IPS-15b (cell line): ENCODE results near the gene LRMDA.

Experiments used
- H3K27me3 ChIP-seq: one replicate; pipeline ENCODE4 v1.6.1; 2013; ENCODE audit warnings: low read length; ENCODE audit not compliant: control insufficient read depth, insufficient read depth
- H3K36me3 ChIP-seq: one replicate; pipeline ENCODE4 v1.6.1; 2013; ENCODE audit warnings: low read length; ENCODE audit not compliant: control insufficient read depth, insufficient read depth
- H3K4me1 ChIP-seq: one replicate; pipeline ENCODE4 v1.6.1; 2013; ENCODE audit warnings: mild to moderate bottlenecking, low read length; ENCODE audit not compliant: control insufficient read depth, insufficient read depth
- H3K4me3 ChIP-seq: one replicate; pipeline ENCODE4 v1.5.1; 2013; ENCODE audit warnings: low read depth, low read length
- H3K9ac ChIP-seq: one replicate; pipeline ENCODE4 v1.6.1; 2013; ENCODE audit warnings: low read depth, mild to moderate bottlenecking, low read length
- H3K9me3 ChIP-seq: one replicate; pipeline ENCODE4 v1.6.1; 2013; ENCODE audit warnings: mild to moderate bottlenecking, low read length; ENCODE audit not compliant: control insufficient read depth, insufficient read depth

Gene LRMDA

DNA sequence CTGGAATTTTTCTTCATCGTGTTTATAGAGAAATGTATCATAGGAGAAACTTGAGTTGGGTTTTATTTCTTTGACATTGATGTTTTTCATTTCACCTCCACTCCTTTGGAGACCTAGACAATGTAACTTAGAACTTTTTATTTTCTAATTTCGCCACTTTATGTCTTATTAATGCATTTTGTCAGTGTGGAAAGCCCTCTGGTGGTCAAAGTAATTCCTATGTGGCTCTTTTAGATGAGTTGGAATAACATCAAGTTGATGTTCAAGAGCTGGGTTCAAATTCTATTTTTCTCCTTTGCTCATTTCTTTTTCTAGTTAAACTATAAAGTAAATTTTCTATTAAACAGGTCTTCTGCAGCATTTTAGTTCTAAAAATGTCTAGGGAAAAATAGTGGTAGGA lies 478.6 kb downstream of the LRMDA start:
- Histone ChIP-seq H3K9ac (no peak overlapping the region), H3K27me3 (no peaks in the 10 kb centered on the region), H3K4me1 (no peaks in the 10 kb centered on the region), H3K9me3 (no peaks in the 10 kb centered on the region), H3K36me3 (no peaks in the 10 kb centered on the region), H3K4me3 (no peak overlapping the region)

DNA sequence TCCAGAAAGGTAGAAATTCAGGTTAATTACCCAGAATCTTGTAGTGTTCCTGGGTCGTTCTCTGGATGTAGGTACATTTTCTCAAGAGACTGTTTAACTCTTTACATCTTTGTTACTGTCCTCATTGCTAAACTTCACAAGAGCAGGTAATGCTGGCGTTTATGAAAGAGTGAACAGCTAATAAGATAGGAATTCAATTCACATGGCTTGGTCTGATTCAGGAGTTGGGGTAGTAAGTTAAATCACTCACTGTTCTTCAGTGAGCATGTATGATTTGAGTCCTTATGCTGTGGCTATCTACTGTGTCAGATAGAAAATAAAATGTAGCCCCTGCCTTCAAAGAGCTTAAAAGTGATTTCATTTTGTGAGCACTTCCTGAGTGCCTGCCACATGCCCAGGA lies 480.0 kb downstream of the LRMDA start:
- Histone ChIP-seq H3K27me3 (no peaks in the 10 kb centered on the region), H3K4me1 (no peaks in the 10 kb centered on the region), H3K9me3 (no peaks in the 10 kb centered on the region), H3K9ac (no peak overlapping the region), H3K36me3 (no peaks in the 10 kb centered on the region), H3K4me3 (no peak overlapping the region)

DNA sequence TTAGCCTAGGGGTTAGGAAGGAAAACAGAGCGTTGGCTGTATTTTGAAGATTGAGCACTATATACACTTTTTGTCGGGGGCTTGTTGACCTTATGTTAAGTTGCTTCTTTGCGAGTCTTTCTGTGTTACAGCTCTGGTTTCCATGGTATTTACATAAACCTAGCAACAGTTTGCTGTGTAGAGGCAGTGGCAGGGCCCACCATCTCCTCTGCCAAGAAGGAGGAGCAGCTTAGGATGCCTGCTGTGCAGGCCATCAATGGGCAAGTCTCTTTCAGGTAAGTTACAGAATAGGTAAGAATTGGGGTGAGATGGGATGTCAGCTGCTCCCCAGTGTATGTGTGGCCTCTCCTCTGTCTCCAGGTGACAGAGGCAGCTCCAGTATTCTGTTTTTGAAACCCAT lies 485.5 kb downstream of the LRMDA start:
- Histone ChIP-seq H3K9ac (no peak overlapping the region), H3K9me3 (no peaks in the 10 kb centered on the region), H3K27me3 (no peaks in the 10 kb centered on the region), H3K4me3 (no peak overlapping the region), H3K36me3 (no peaks in the 10 kb centered on the region), H3K4me1 (no peaks in the 10 kb centered on the region)

DNA sequence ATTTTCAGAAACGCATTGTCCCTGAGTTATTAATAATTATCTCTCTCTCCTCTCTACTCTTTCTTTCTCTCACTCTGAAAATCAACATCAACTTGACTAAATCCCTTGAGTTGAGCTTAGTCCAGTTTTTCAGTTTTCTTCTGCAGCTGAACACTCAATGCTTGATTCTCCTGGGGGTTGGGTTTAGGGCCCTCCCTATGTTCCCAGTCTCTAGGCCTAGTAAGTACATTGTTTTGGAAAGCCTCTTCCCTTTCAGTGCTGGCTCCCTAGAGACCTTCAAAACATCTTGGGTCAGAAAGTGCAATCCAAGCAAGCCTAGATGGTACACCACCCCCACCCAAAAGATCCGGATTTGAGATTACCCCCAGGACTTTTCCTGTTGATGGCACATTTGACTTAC lies 488.5 kb downstream of the LRMDA start:
- Histone ChIP-seq H3K4me3 (no peak overlapping the region), H3K36me3 (no peaks in the 10 kb centered on the region), H3K4me1 (no peaks in the 10 kb centered on the region)

DNA sequence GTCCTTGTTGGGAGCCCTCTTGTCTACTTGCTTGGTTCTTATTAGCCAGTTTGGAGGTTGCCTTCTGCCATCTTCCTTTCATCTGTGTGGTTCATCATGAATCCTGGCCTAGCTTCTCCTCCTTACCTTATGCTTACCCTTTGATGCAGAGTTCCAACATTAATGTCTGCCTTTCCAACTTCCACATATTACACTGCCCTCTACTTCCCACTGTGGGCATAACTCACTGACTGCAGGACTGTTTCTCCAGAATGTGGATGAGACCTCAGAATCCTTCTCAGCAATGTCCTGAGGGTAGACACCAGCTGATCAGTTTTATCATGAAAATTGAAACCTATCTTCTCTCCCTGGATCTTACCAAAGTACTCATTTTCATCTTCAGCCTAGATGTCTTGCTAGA lies 491.0 kb downstream of the LRMDA start:
- no peaks in the 10 kb centered on the region for H3K27me3 ChIP-seq
- no peaks in the 10 kb centered on the region for H3K9me3 ChIP-seq
- no peaks in the 10 kb centered on the region for H3K36me3 ChIP-seq
- H3K4me3 ChIP-seq: no peak overlapping the region
- no peaks in the 10 kb centered on the region for H3K4me1 ChIP-seq
- H3K9ac ChIP-seq: no peak overlapping the region

More for the DNA sequence above, 488.5 kb downstream of the LRMDA start:
- Histone ChIP-seq H3K27me3 (no peaks in the 10 kb centered on the region), H3K9ac (no peak overlapping the region), H3K9me3 (no peaks in the 10 kb centered on the region)

DNA sequence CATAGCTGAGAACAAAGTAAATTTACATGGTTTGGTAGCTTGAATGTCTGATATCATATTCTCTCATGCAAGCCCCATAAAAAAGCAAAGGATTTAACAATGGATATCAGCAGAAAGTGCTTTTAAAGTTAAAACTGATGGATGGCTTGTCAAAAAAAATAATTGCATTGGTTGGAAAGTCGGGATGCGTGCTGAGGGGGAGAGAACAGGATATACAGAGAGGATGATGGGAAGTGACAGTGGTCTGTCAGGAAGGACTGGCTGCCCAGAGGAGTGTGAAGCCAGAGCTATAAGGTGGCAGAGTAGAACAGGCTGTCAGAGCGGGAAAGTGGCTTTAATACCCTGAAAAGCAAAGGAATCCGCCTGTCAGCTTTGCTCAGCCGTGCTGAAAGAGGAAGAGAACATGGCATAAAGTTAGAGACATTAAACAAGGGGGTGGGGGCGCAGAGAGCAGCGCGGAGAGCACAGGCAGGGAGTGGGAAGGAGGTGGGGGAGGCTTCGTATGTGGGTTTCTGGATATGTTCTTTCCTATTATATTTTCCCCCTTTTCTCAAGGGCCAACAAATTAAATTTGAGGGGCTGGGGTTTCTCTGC lies 493.0 kb downstream of the LRMDA start:
- H3K9me3 ChIP-seq: no peaks in the 10 kb centered on the region
- no peak overlapping the region for H3K9ac ChIP-seq
- H3K4me3 ChIP-seq: no peak overlapping the region
- H3K4me1 ChIP-seq: no peaks in the 10 kb centered on the region
- no peaks in the 10 kb centered on the region for H3K27me3 ChIP-seq
- H3K36me3 ChIP-seq: no peaks in the 10 kb centered on the region

DNA sequence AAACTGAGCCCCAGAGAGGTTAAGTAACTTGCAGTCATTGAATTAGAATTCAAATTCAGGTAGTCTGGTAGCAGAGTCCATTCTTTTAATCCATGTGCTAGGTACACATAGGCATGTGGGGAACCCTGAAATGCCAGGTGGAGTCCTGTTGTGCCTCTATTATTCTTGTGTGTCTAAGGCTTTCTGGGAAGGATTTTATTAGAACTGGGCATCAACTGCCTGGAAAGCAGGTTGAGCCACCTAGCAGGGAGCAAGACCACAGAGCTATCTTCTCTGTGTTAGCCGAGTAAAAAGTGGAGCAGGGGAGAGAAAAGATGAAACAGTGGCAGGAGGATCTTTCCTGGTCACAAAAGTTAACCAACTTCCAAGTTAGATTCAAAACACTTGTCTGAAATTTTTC lies 494.6 kb downstream of the LRMDA start:
- H3K9me3 ChIP-seq: no peaks in the 10 kb centered on the region
- no peak overlapping the region for H3K9ac ChIP-seq
- no peaks in the 10 kb centered on the region for H3K4me1 ChIP-seq
- no peaks in the 10 kb centered on the region for H3K27me3 ChIP-seq
- H3K4me3 ChIP-seq: no peak overlapping the region
- H3K36me3 ChIP-seq: no peaks in the 10 kb centered on the region

DNA sequence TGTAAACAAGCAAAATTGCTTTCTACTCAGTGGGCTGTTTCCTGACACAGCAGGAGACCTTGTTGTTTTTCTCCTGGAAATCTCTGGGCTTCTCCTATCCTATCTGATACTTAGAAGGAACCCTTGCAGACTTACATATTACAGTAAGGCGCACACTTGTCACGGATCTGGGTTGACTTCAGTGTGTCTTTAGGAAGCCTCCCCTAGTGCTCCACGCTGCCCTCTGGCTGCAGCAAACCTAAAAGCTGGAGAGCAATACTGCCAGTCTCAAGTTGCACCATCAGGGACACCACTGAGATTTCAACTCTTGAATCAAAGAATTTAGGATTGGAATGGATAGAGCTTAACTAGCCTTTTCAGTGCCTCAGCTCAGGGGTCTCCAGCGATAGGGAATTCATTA lies 495.3 kb downstream of the LRMDA start:
- Histone ChIP-seq H3K4me1 (no peaks in the 10 kb centered on the region), H3K4me3 (no peak overlapping the region), H3K9ac (no peak overlapping the region), H3K9me3 (no peaks in the 10 kb centered on the region), H3K36me3 (no peaks in the 10 kb centered on the region), H3K27me3 (no peaks in the 10 kb centered on the region)

DNA sequence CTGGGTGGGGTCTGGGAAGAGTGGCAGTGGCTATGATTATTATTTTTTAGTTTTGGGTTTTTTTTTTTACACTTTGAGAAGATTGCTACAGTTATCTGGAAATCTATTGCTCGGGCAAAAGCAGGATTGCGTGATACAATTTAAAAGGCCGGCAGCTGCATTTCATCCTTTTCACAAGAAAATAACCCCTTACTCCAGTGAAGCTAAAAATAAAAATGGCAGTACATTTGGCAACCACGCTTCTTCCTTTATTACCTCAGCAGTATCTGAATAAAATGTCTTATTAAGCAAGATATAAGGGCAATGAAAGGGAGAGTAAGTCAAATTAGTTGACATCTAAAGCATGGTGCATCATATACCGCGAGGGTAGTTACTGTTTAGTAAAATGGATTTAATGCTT lies 496.8 kb downstream of the LRMDA start:
- no peaks in the 10 kb centered on the region for H3K4me1 ChIP-seq
- no peaks in the 10 kb centered on the region for H3K36me3 ChIP-seq
- H3K4me3 ChIP-seq: no peak overlapping the region
- H3K9ac ChIP-seq: no peak overlapping the region
- H3K9me3 ChIP-seq: no peaks in the 10 kb centered on the region
- H3K27me3 ChIP-seq: no peaks in the 10 kb centered on the region

DNA sequence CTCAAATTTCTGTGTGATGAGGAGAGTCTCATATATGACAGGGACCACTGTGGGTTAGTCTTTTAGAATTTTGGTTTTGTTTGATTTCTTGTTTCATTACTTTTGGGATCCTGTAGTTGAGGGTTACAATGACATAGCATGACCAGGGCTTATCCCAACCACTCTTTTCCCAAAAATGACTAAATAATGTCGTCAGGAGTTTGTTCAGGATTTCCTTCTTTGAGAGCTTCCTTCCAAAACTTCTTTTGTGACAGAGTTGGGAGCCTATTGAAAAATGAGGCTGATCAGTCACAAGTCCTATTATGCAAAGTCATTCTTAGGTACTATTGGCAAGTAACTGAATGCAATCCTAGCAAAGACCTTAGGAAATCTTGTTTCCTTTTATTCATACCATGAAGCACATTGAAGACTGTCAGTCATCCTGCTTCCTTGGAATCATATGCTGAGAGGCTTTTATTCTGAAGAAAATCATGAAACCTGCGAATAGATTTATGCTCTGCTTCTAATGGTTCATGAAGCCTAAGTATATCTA lies 498.3 kb downstream of the LRMDA start:
- H3K9ac ChIP-seq: no peak overlapping the region
- no peaks in the 10 kb centered on the region for H3K36me3 ChIP-seq
- no peaks in the 10 kb centered on the region for H3K9me3 ChIP-seq
- no peaks in the 10 kb centered on the region for H3K27me3 ChIP-seq
- H3K4me1 ChIP-seq: no peaks in the 10 kb centered on the region
- H3K4me3 ChIP-seq: no peak overlapping the region

DNA sequence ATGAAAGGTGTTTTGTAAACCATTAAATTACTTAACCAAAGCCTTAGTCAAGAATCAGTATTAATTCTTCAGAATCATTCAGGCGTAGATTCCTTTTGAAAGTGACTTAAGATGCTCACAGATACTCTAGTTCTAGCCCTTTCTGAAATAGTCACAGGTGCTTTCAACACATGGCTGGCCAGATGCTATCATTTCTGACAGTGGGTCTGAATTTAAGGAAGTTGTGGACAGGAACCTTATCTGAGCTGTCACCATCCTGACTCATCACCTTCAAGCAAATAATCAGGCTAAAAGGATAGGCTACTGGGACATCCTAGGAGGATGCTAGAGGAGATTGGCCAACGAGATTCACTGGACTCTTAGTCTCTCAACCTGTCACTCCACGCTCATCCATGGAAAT lies 501.5 kb downstream of the LRMDA start:
- Histone ChIP-seq H3K9me3 (no peaks in the 10 kb centered on the region), H3K4me1 (no peaks in the 10 kb centered on the region), H3K36me3 (no peaks in the 10 kb centered on the region), H3K9ac (no peak overlapping the region), H3K27me3 (no peaks in the 10 kb centered on the region), H3K4me3 (no peak overlapping the region)

DNA sequence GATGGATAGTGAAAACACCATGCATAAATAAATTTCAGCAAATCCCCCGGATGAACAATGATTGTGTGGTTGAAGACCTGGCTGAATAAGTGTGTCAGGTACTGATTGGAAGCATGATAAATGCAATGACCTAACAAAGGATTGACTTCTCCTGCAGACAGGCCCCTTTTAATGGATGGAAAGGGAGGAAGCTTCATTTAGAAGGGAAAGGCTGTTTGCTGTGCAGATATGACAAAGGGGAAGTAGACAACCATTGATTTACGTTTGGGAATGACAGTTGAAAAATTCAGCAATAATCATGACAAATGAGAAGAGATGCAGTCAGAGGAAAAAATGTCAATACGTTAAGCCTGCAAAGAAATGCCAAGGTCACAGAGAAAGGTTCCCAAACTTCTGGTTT lies 503.8 kb downstream of the LRMDA start:
- Histone ChIP-seq H3K9ac (no peak overlapping the region), H3K4me3 (no peak overlapping the region), H3K9me3 (no peaks in the 10 kb centered on the region), H3K4me1 (no peaks in the 10 kb centered on the region), H3K27me3 (no peaks in the 10 kb centered on the region), H3K36me3 (no peaks in the 10 kb centered on the region)
